Measurements from ENCODE around the gene ANKRD50. TPM values are rescaled to one million over a fixed set of nuclear protein-coding genes. Genes with fewer than 3 reads are reported as not detected.

Gene ANKRD50
- total and polyA plus RNA-seq, 2 of the 4 experiments (the other 2 are of a cell fraction) = 8.1 to 35.3 TPM

DNA sequence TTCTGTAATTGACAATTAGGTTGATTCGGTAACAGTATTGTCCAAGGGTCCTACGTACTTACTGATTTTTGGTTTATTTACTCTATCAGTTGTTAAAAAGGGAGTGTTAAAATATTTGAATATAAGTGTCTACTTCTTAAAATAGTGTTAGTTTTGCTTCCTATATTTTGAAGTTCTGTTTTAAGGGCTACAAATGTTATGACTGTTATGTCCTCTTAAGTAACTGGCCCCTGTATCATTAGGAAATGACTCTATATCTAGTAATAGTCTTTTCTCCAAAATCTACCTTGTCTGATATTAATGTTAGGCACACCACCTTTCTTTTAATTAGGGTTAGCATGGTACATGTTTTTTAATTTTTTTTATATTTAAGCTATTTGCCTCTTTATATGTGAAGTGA, 30.1 kb downstream of the ANKRD50 start:
- CTCF ChIA-PET = interaction anchor here (0.6 kb wide), 1 partner anchor 20 kb away, joined by 8 read pairs; no protein-coding TSS in a partner anchor

More for the DNA sequence above, 30.1 kb downstream of the ANKRD50 start:
- no peak overlapping the region for H3K14ac ChIP-seq (replicated peaks; ENCODE audit: low read depth, low read length)
- H2BK5ac ChIP-seq (ENCODE audit: low read depth, low read length, poor library complexity, severe bottlenecking) = no peak overlapping the region
- TF ChIP-seq USF2 (IDR thresholded peaks at IDR 0.05; ENCODE audit: low read depth, low read length) = no peak
- TF ChIP-seq CTCF (conservative IDR thresholded peaks at IDR 0.05; ENCODE audit: low read depth, low read length) = no peak
- no peak for TF ChIP-seq FOS (IDR thresholded peaks at IDR 0.05; ENCODE audit: low read depth, low read length)
- no peak for TF ChIP-seq MXI1 (IDR thresholded peaks at IDR 0.05; ENCODE audit: borderline replicate concordance, low read depth, low read length)
- no peak for TF ChIP-seq MAZ (IDR thresholded peaks at IDR 0.05; ENCODE audit: borderline replicate concordance, low read depth, low read length)
- TF ChIP-seq CEBPB (IDR thresholded peaks at IDR 0.05; ENCODE audit: low read depth, low read length) = no peak
- TF ChIP-seq BHLHE40 (IDR thresholded peaks at IDR 0.05; ENCODE audit: low read depth, low read length) = no peak
- TF ChIP-seq NFE2L2 (IDR thresholded peaks at IDR 0.05; ENCODE audit: low read depth, low read length) = no peak
- no peak for TF ChIP-seq RCOR1 (IDR thresholded peaks at IDR 0.05; ENCODE audit: insufficient replicate concordance, low read length)
- no peak for TF ChIP-seq SMC3 (IDR thresholded peaks at IDR 0.05; ENCODE audit: low read depth, low read length)
- no peak for TF ChIP-seq MAFK (IDR thresholded peaks at IDR 0.05; ENCODE audit: low read depth, low read length)
- TF ChIP-seq ELK1 (IDR thresholded peaks at IDR 0.05; ENCODE audit: borderline replicate concordance, low read depth, low read length) = no peak
- TF ChIP-seq CHD1 (IDR thresholded peaks at IDR 0.05; ENCODE audit: low read depth, low read length) = no peak
- TF ChIP-seq POLR2A (IDR thresholded peaks at IDR 0.05; ENCODE audit: low read depth, low read length) = no peak
- no peak for TF ChIP-seq RAD21 (IDR thresholded peaks at IDR 0.05; ENCODE audit: low read length)
- TF ChIP-seq RFX5 (IDR thresholded peaks at IDR 0.05; ENCODE audit: low read depth, low read length) = no peak
- H3K9ac ChIP-seq (ENCODE audit: low read depth, low read length) = no peak overlapping the region
- no peak overlapping the region for H3K56ac ChIP-seq (ENCODE audit: extremely low read depth, insufficient read depth, low read length)
- no TSS peak for BruUV-seq (replicated peaks)
- in situ Hi-C loops (cut with MboI; ENCODE audit: low sequenced_read_pairs) (no loop called here), dilution Hi-C loops (cut with HindIII; ENCODE audit: low sequenced_read_pairs, unreplicated experiment) (no loop called here), intact Hi-C loops (cut with micrococcal nuclease) (no loop called here)
- H2BK15ac ChIP-seq (ENCODE audit: low read depth, low read length) = no peak overlapping the region
- WGBS, 2 experiments (ENCODE audit: extremely low coverage in 2 of 2, insufficient read length in 1 of 2) = no CpG with 5 or more reads among the region's 2 CpGs
- H3K27me3 ChIP-seq (ENCODE audit: control insufficient read depth, insufficient read depth, low read length) = no peaks in the 10 kb centered on the region
- H3K4me2 ChIP-seq (ENCODE audit: low read depth, low read length) = no peak overlapping the region
- H3K27ac ChIP-seq (ENCODE audit: insufficient read depth, low read length) = no peak overlapping the region
- H4K8ac ChIP-seq (ENCODE audit: low read depth in 2 of 2, low read length in 2 of 2) = no peak overlapping the region
- DNase-seq (no peak), ATAC-seq (ENCODE audit: low read depth) (no peak)
- H2BK20ac ChIP-seq (ENCODE audit: low read depth, low read length) = no peak overlapping the region
- H3K9me3 ChIP-seq (ENCODE audit: control insufficient read depth, insufficient read depth, low read length) = no peaks in the 10 kb centered on the region
- H4K5ac ChIP-seq (ENCODE audit: low read depth, low read length) = no peak overlapping the region
- H3K9me1 ChIP-seq (ENCODE audit: insufficient read depth, low read length) = peaks cover 4% of the 10 kb centered on the region; the same call in 1 of the 2 replicates
- H3K79me1 ChIP-seq (ENCODE audit: low read depth in 1 of 2, low read length in 2 of 2) = peaks cover 35 to 53% of the 10 kb centered on the region in 2 experiments
- no peak overlapping the region for H3K4me3 ChIP-seq (ENCODE audit: insufficient read depth, low read depth, low read length)
- H3K4me1 ChIP-seq (ENCODE audit: control insufficient read depth, insufficient read depth, low read length) = no peaks in the 10 kb centered on the region
- H3K23ac ChIP-seq (ENCODE audit: low read depth, low read length) = no peak overlapping the region
- POLR2A ChIA-PET (ENCODE audit: unreplicated experiment) = no interaction called here
- peaks cover 12% of the 10 kb centered on the region; the same call in 1 of the 2 replicates for H4K20me1 ChIP-seq (ENCODE audit: insufficient read depth, low read length)
- H4K91ac ChIP-seq (ENCODE audit: insufficient read depth, low read depth, low read length) = no peak overlapping the region
- no peak overlapping the region for H3K18ac ChIP-seq (ENCODE audit: low read depth, low read length)
- H2AFZ ChIP-seq (replicated peaks; ENCODE audit: low read length, poor library complexity) = no peak overlapping the region
- no peak overlapping the region for H2BK120ac ChIP-seq (ENCODE audit: low read depth, low read length)
- H2AK9ac ChIP-seq (replicated peaks; ENCODE audit: low read depth, low read length, poor library complexity) = no peak overlapping the region
- H2AK5ac ChIP-seq (ENCODE audit: low read depth, low read length) = no peak overlapping the region
- peaks cover 7% of the 10 kb centered on the region for H3K36me3 ChIP-seq (ENCODE audit: control insufficient read depth, insufficient read depth, low read length)
- H3K4ac ChIP-seq (ENCODE audit: low read depth, low read length) = no peak overlapping the region

Measured in IMR-90 (cell line).